SW 1271 (cell line): Measurements from ENCODE around the gene MRAP2.

Experiments
- DNase-seq, 2 experiments: peaks; one replicate each; lab custom pipeline; 2025; lab: John Stamatoyannopoulos, UW

The MRAP2 gene, protein sequence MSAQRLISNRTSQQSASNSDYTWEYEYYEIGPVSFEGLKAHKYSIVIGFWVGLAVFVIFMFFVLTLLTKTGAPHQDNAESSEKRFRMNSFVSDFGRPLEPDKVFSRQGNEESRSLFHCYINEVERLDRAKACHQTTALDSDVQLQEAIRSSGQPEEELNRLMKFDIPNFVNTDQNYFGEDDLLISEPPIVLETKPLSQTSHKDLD

DNA sequence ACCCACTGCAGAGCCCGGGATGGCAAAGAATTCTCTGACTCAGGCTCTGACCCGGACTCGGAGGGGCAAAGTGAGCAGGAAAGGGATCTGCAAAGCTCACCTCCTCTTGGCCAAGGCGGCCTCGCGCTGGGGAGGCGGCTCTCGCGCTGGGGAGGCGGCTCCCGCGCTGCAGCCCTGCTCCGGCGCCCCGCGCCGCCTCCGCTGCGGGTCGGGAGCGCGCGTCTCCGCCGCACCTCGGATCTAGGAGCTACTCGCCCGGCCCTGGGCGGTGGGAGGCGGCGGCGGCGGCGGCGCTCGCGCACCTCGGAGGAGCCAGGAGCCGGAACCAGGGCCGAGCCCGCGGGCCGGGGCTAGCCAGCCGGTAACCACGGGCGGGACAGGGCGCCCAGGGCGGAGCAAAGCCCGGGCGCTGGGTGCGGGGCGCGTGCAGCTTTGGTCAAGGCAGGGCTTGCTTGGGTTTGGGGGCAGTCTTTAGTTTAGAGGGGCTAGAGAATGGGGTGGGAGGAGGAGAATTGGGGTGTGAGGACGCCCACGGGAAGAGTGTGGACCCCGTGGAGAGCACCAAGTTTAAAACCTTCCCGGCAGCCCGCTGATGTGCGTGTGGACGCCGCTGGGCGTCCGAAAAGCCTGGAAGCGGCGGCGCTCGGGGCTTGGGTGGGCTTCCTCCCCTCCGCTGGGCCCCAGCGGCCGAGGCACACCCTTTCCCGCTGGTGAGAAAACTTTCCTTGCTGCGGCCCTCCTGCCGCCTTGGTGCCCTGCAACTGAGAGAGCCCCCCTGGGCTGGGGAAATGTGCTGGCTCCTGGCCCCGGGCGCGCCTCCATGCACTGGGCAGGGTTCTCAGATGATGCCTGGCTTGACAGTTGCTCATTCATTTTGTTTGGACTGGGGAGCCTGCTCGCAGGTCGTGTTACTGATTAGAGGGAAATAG lies at the start of gene MRAP2:
Gene MRAP2 (plus strand): TSS at position 250 of the 929 bp plus-strand sequence. CDS start 21,547 bp downstream, outside the sequence.
- no peak for DNase-seq

DNA sequence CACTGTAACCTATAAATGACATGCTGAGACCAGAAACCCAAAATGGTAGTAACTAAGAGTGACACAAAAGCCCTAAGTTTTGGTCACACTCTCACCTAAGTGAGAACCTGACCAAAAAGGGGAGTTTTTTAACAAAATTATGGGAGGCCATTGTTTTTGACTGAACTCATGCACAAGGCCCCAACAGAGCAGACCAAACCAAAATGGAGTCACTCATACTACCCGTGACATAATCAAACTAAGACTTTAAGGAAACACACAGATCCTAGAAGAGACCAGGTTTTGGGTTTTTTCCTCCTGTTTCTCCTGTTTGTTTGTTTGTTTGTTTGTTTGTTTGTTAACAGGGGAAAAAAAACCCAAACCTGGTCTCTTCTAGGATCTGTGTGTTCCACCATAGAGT lies 49.2 kb upstream of the MRAP2 start:
- no peak for DNase-seq

DNA sequence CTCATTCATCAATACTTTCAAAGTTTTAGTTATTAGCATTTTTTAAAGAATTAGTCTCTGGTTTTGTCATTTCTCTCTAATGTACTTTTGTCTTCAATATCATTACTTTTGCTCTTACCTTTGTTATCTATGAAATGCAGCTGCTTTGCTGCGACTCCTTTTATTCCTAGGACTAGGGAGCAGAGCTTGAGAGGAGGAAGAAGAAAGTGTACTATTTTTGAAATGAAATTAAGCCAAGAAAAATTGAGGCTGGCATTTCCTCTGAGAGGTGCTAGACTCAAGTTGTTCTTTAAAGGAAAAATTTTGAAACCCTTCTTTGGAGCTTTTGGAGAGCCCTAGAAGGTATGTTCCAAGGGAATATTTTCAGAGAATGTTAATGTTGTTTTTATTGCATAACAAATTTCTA lies 48.3 kb upstream of the MRAP2 start:
- no peak for DNase-seq

DNA sequence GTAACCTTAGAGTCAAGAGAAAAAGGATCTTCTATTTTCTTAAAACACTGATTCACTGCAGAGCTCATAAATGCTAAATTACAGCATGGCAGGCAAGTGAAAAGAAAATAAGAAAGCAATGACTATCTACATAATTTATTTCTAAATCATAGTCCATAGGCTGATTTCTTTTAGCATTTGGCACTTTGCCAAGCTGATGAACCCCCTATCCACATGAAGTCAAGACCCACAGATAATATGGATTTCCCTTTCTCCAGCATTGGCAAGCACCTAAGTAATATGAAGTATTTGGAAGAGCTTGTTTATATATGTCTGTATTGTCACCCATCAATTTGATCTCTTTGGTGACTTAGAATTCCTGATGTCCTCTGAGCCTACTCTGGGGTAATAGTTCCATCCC lies 47.9 kb upstream of the MRAP2 start:
- DNase-seq, result no peak

DNA sequence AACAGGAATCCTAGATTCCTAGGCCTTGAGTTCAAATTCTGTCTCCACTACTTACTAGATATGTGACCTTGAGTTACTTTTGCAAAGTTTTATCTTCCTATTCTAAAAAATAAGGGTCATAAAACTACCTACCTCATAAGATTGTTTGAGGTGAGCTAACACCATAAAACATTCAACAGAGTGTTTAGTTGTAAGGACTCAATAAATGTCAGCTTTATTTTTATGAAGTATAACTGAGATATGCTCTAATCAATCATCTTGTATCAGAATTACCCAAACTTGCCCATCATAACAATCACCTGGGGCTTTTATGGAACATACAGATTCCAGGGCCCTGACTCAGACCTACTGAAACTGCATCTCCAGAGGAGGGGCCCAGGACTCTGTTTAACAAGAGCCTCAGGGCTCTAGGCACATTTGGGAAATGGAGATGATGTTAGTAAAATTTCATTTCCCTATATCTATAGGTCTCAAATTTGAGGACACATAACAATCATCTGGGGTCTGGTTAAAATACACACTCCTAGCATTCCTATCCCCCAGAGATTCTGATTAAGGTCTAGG lies 35.5 kb upstream of the MRAP2 start:
- no peak for DNase-seq

DNA sequence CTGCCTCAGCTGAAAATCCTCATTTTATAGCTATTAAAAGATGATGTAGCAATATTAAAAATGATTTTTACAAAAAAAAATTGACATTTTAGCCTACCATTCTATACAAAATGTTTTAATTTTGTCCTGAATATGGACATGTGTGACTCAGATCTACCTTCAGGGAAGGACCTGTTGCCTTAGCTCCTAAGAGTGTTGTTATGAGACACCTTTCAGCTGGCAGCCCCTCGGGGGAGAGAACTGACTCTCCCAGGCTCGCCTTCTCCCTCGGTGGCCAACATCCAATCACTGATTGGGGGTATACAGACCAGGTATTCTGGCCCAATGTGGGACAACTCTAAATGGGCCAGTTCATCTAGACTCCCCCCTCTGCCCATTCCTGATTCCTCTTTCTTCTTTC lies 32.5 kb upstream of the MRAP2 start:
- no peak for DNase-seq

DNA sequence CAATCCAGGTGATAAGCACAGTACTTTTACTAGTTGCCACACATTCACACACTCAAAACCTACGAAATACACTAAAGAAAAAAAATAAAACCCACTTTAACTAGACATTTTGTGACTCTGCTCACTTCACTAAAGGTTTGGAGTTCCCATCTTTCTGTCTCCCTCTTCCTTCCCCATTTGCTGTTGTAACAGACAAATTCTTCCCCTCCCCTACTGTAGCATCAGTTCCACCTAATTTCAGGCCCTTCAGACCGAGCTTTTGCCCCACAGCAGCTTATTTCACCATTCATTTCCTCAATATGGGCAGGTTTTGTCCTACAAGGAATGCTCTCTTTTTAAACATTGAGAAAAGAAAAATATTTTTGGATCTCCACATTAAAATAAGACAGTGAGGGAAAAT lies 31.3 kb upstream of the MRAP2 start:
- DNase-seq, result no peak

DNA sequence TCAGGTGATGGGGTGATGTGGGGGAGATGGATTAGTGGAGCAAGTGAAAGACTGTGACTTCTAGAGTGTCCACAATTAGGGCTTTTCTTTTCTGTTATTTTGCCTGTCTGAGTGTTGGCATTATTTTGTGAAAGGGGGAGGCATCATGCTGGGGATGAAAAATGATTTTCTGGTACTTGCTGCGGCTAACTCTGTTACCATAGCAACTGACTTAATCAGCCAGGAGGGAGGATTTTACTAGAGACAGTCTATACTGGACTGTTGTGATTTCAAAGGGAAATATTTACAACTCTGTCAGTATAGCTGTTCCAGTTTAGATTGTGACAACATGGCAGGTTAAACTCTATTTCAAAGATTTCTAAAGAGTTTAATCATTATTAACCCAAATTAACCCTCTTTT lies 30.4 kb upstream of the MRAP2 start:
- no peak for DNase-seq

DNA sequence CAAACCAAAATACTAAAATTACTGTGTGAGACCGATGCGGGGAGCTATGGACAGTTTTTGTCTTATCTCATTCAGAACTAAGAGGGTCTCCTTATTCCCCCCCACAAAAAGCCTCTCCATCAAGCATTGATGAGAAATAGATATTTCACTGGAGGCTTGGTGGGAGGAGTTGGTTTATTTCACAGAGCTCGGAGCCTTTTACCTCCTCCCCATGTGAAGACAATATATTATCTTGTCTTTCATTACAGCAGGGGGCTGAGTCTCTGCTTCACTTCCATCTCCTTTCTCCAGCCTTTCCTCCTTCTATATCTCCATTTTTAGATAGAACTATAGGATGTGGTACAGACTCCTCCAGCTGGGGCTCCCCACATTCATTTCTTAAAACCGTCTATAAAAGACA lies 29.9 kb upstream of the MRAP2 start:
- DNase-seq, result no peak

DNA sequence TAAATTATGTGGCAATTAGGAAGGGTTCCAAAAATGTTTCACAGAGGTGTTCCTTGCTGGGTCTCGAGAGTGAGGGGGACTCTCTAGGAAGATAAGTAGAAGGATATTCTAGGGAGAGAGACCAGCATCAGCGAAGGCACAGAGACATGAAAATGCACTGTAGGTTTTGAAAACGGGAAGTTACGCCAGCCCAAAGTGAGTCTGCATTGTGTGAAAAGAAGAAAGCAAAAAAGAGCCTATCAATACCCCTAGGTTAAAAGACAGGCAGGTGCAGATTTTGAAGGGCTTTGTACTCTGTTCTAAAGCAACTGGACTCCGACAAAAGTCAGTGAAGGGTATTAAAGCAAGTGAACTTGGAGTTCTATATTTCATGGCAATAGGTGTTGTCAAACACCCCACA lies 25.7 kb upstream of the MRAP2 start:
- no peak for DNase-seq

DNA sequence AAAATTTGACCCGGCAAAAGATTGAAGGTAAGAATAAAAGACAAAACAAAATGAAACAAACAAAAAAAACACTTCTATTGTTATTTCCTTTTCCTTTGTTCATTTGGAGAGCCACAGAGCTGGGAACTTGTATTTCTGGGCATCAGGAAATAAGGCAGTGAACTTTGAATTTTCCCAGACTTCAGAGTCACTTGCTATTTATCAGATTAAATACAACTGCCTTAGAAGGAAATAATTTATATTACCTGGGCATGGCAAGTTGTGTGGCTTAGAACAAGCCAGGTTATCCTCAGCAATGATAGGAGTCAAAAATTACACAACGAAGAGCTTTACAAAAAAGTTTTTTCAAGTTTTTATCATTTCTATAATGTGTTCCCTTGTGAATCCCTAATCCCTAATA lies 20.2 kb upstream of the MRAP2 start:
- no peak for DNase-seq

DNA sequence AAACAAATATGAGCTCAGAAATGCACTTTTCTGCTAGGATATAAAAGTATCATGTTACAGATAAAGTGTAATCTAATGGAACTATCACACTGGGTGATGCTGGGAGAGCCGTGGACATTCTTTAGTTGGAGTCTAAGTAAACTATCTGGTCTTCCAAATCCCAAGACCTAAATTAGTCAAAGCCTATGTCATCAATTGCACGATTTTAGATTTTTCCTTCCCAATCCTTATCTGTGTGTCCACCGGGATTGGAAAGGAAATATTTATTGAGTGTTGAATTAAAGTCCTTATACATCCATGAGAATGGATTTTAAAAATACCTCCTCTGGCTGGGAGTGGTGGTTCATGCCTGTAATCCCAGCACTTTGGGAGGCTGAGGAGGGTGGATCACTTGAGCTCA lies 19.6 kb upstream of the MRAP2 start:
- DNase-seq, result no peak

DNA sequence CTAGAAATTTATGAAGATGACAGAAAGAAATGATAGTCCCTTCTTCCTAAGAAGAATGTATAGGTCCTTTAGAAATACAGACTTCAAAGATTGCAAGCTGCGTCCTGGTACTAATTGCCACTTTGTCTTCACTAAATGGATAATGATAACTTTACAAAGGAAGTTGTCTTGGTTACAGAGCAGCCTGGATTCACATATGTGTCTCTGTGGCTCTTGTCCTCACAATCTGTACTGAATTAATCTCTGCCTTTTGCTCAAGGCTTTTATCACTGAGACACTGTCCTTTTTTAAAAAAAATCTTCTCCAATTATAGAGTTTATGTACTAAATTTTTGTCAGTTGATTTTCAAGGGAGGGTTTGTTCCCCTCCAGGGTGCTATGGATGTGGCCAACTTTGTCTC lies 17.5 kb upstream of the MRAP2 start:
- DNase-seq, result no peak

DNA sequence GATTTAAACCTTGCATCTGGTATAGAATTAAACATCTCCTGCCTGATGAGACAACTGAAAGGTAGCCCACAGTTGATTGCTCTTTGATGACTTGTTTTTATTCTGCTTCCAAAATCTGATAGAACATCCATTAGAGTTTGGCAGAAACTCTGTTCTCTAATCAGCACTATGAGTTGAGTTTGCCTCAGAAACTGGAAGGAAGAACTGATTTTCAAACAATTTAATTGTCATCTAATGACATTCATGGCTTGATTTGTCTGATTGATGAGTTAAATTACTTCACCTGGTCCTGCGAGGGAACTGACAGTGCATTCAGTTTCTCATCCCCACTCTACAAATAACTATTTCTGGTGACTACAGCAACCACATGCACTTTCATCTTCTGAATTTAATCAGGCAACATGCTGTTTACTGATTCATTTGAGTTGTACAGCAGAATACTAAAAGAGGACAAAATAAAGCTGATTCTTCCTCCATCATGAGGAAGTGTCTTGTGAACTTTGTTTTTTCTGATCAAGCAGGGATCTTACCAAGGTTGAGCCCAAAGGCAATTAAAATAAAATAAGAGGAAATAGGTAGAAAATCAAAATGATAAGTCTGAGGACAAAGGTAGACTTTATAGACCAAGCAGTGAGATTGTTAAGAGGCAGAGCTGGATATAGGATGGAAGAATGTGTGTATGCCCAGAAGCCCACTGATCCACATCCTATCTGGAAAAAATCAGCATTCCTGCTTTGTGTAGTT lies 15.7 kb upstream of the MRAP2 start:
- DNase-seq, result no peak

DNA sequence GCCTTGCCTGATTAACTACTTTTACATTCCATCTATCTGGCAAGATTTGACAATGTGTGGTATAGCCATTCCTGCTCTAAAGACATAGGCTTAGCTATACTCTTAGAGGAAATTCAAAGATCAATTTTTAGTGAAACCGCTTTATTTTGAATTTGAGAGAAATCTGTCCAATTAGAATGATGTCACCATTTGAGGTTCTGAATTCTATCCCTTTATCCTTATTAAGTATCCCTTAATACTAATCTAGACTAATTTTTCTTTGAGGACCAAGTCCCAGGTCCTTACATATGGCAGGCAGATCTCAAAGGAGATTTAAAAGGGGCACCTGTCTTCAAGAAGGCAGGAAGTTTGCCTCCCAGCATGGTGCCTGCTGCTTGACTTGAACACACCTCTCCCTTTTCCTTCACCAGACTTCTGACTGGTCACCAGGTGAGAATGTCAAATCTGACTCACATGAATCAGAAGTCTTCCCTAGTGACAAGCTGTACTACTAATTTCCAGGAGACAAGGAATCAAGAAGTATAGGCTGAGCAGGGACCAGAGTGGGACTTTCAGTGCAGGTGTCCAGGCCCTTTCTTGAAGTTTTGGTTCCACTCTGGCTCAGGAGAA lies 15.0 kb upstream of the MRAP2 start:
- no peak for DNase-seq

DNA sequence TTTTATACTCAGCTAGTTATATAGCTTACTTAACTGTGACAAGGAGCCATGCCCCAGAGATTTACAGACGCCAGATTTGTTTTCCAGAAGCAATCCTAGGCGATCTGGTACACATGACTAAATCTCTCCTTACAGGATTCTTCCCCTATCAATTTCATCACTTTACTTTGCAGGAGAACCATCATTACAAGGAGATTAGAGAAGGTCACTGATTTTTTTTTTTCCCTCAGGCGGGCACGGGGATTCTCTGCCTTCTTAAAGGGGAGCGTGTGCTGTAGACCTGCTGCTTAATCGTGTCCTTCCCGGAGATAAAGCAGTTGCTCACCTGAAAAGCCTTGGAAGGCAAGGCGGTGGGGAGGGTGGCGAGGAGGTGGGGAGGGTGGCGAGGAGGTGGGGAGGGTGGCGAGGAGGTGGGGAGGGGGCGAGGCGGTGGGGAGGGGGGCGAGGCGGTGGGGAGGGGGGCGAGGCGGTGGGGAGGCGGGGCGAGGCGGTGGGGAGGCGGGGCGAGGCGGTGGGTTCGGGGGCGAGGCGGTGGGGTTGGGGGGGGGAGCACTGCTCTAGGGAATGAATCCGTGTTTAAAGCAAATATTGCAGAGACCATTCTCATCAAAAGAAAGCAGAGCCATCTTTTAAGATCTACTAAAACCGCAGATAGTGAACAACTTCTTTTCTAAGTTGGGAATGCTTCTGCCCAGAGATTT lies 14.3 kb upstream of the MRAP2 start:
- DNase-seq, result no peak

DNA sequence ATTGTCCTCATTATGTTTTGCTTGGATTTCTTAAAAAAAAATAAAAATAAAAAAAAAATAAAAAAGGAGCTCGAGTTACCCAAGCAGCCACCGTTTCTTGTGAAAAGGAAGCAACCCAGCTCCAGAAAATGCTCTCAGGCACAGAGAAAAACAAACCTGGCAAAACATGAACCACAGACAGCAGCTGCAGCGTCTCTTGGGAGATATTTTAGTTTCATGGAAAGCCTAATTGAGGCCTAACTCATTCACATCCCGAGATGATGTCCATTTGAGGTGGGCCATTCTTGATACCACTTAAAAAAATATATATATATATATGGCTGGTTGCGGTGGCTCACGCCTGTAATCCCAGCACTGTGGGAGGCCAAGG lies 13.7 kb upstream of the MRAP2 start:
- DNase-seq, result no peak

DNA sequence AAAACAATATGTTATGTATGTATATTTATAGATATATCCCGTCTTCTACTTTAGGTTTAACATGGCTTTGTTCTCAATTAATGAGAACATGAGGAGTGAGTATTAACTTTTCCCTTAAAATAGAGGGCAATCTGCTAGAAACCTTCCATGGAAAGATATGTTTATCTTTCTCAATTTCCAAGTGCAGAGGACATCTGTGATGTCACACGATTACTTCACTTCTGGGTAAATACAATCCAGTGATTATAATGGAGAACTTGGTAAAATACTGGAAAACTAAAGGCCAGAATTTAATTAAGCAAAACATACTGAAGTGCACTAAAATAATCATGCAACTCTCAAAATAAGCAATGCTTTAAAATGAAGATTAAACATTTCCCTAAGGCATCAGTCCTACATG lies 11.9 kb upstream of the MRAP2 start:
- DNase-seq, result no peak

DNA sequence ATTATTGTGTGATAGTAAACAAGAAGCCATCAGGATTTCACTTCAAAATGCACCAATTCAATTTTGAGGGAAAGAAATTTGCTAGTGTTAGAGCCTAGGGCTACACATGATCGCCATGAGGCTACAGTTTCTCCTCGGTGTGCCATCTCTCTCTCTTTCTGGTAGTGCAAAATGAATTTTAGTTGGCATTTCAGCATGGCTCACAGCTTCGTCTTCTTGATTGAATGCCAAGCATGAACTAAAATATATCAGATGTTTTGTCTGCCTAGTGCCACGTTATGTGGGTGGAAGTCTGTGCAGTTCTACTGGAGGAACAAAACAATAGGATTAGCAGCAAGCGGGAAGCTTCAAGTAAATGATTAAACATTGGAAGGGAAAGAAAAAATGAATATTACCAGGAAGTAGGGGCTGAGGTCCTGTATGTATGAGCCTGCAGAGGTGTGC lies 6.8 kb upstream of the MRAP2 start:
- no peak for DNase-seq

DNA sequence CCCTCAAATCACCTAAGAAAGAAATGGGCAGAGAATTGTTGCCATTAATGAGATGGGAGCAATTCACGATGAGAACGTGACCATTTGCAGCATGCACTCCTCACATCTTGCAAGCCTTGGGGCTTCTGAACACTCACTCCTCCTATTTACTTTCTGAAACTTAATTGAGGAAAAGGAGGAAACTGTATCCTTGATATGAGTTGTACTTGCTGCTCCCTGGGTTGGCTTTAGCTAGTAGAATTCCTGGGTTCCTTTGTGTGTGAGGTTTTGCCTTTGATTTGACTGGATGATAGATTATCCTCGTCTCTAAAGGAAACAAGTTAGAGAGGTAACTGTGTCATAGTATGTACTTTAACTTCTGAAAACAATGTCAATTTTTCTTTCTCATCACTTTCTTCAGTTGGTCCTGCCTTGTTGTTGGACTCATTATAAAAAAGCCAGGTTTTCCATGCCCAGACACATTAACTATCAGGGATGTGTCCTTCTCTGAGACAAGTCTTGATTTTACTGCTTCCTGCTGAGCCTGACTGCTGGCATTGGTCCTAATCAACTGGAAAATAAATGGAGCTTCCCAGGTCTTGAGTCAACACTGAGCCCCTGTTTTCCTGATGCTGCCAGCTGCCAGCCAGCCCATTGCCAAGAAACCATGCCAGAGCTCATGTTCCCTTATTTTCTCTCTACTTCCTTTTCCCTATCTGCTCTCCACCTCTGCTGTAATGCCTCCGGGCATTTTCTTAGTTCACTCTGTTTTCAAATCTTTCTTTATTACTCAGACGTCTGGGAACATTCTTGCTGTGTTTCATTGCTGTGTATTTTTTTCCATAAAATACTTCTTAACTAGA lies 6.0 kb upstream of the MRAP2 start:
- peak in 1 of 2 experiments; percentile 16 for DNase-seq

DNA sequence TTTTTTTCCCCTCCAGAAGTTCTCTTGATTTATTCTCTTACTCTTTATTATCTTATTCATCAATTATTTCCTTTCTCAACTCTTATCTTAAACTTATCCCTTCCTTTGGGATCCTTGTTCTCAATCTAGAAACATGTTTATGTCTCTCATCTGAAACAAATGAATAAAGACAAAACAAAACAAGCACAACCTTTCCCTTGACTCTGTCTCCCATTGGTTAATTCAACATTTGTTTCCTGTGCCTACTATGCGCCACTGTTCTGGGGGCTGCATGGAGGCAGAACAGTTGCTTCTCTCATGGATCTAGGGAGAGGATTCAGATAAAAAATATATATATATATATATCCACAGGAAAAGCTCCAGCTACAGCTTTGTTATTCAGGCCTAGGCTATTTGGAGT lies 5.2 kb upstream of the MRAP2 start:
- DNase-seq, result no peak
